Parathyroid adenoma (tissue), 2 donors: ENCODE results near the gene SLC22A31.

Experiments
- H2AFZ ChIP-seq: fragments of 300-600 bp; sonication (generic); one replicate; pipeline ENCODE4 v1.7.0; 2017; ENCODE audit warnings: antibody characterized with exemption, mild to moderate bottlenecking
- H3K27ac ChIP-seq: fragments of 300-600 bp; sonication (generic); one replicate; pipeline ENCODE4 v1.7.0; 2017
- H3K27me3 ChIP-seq: fragments of 300-600 bp; sonication (generic); one replicate; pipeline ENCODE4 v1.7.0; 2017; ENCODE audit warnings: low read length; ENCODE audit not compliant: control insufficient read depth, insufficient read depth
- H3K36me3 ChIP-seq: fragments of 300-600 bp; sonication (generic); one replicate; pipeline ENCODE4 v1.7.0; 2017; ENCODE audit warnings: low read length; ENCODE audit not compliant: control insufficient read depth, insufficient read depth
- H3K4me1 ChIP-seq: fragments of 300-600 bp; sonication (generic); one replicate; pipeline ENCODE4 v1.7.0; 2017; ENCODE audit warnings: control low read depth
- H3K4me2 ChIP-seq: fragments of 300-600 bp; sonication (generic); one replicate; pipeline ENCODE4 v1.7.0; 2017; ENCODE audit warnings: low read length
- H3K4me3 ChIP-seq: fragments of 300-600 bp; sonication (generic); one replicate; pipeline ENCODE4 v1.7.0; 2017; ENCODE audit warnings: low read depth, low read length
- H3K79me2 ChIP-seq: fragments of 300-600 bp; sonication (generic); one replicate; pipeline ENCODE4 v1.7.0; 2017; ENCODE audit warnings: control low read depth
- H3K9ac ChIP-seq: fragments of 300-600 bp; sonication (generic); one replicate; pipeline ENCODE4 v1.7.0; 2017; ENCODE audit warnings: mild to moderate bottlenecking
- H3K9me3 ChIP-seq: fragments of 300-600 bp; sonication (generic); one replicate; pipeline ENCODE4 v1.7.0; 2017; ENCODE audit warnings: low read length; ENCODE audit not compliant: control insufficient read depth
- CTCF ChIP-seq: fragments of 300-600 bp; sonication (generic); IDR thresholded peaks from one replicate; pipeline ENCODE4 v1.7.0; 2017; ENCODE audit warnings: antibody characterized with exemption, mild to moderate bottlenecking
- donor health status: primary hyperparathyroidism.

Gene SLC22A31

DNA sequence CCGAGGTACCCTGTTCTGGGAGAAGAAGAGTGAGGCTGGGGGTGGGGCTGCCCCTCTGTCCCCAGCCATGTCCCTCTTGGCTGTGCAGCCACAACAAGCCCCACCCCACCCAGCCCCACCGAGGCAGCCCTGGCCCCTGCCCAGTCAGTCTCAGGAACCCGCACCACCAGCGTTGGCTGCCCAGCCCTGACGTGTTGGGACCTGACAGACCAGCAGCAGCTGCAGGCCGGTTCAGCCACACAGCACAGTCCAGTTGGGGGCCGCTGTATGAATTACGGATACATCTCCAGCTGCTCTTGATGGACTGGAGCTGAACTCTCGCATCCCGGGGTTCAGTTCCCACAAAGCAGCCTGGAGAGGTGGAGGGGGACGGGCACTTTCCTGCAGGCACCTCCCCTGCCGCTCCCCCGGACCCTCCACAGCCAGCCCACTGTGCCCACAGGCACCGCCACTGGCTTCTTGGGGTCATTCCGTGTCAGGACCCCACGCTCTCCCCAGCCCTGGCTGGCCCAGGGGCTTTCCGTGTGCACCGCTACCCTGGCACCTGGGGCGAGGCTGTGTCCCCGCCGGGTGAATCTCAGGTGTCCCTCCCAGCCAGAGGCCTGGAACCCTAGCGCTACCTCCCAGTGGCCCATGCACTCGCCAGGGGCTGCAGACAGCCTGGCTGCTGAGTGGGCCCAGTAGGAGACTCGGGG is 21.7 kb downstream of the SLC22A31 start:
- Histone ChIP-seq H3K9ac (no peak overlapping the region), H2AFZ (no peak overlapping the region), H3K79me2 (no peaks in the 10 kb centered on the region), H3K4me1 (no peaks in the 10 kb centered on the region), H3K4me3 (no peak overlapping the region), H3K9me3 (no peaks in the 10 kb centered on the region), H3K36me3 (no peaks in the 10 kb centered on the region), H3K27me3 (no peaks in the 10 kb centered on the region), H3K4me2 (no peak overlapping the region), H3K27ac (no peak overlapping the region)
- TF ChIP-seq CTCF: no peak

DNA sequence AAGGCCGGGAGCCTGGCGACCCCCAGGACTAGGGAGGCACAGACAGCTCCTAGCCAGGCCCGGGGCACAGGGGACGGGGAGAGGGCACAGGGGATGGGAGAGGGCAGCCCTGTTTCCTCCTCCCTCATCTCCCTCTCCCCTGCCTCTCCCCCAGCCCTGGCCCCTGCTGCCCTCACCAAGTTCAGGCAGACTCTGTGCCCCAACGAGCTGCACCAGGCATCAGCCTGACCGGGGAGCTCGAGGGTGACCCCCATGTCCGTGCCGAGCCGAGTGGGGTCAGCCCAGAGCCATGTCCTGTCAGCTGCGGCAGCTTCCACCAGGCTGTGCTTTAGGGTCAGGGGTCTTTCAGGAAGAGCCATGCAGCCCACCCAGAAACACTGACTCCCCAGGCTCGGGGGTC is 22.8 kb downstream of the SLC22A31 start:
- H2AFZ ChIP-seq: no peak overlapping the region
- no peaks in the 10 kb centered on the region for H3K27me3 ChIP-seq
- no peak overlapping the region for H3K4me3 ChIP-seq
- no peaks in the 10 kb centered on the region for H3K36me3 ChIP-seq
- H3K9ac ChIP-seq: no peak overlapping the region
- H3K4me2 ChIP-seq: no peak overlapping the region
- H3K9me3 ChIP-seq: no peaks in the 10 kb centered on the region
- H3K27ac ChIP-seq: no peak overlapping the region
- no peaks in the 10 kb centered on the region for H3K4me1 ChIP-seq
- H3K79me2 ChIP-seq: no peaks in the 10 kb centered on the region
- TF ChIP-seq CTCF: no peak

- no peak overlapping the region for H3K9ac ChIP-seq
- H2AFZ ChIP-seq: no peak overlapping the region
- TF ChIP-seq CTCF: no peak
- H3K27me3 ChIP-seq: no peaks in the 10 kb centered on the region
- no peaks in the 10 kb centered on the region for H3K9me3 ChIP-seq
- H3K4me3 ChIP-seq: no peak overlapping the region
- H3K27ac ChIP-seq: no peak overlapping the region
- no peaks in the 10 kb centered on the region for H3K36me3 ChIP-seq
- H3K4me1 ChIP-seq: peaks cover 3% of the 10 kb centered on the region
- H3K79me2 ChIP-seq: no peaks in the 10 kb centered on the region
- no peak overlapping the region for H3K4me2 ChIP-seq
Observed at GRCh38 chr16:89176717-89177116, 23.6 kb downstream of the SLC22A31 start.

GRCh38 chr16:89176147-89176690 is 24.1 kb downstream of the SLC22A31 start:
- H3K27ac ChIP-seq: no peak overlapping the region
- H3K9ac ChIP-seq: no peak overlapping the region

More at GRCh38 chr16:89176147-89176690, 24.1 kb downstream of the SLC22A31 start:
- H3K36me3 ChIP-seq: no peaks in the 10 kb centered on the region
- no peaks in the 10 kb centered on the region for H3K27me3 ChIP-seq
- no peaks in the 10 kb centered on the region for H3K9me3 ChIP-seq
- no peak overlapping the region for H3K4me3 ChIP-seq
- H3K4me2 ChIP-seq: no peak overlapping the region
- H2AFZ ChIP-seq: no peak overlapping the region
- peaks cover 3% of the 10 kb centered on the region for H3K4me1 ChIP-seq
- no peaks in the 10 kb centered on the region for H3K79me2 ChIP-seq
- no peak for TF ChIP-seq CTCF
